GM21528 (cell line): ENCODE data around the gene AEN.

ENCODE experiments used
- ATAC-seq: cut with Tn5 transposase; IDR thresholded peaks from one replicate; pipeline ENCODE4 v1.9.1; 2021; ENCODE audit warnings: mild to moderate bottlenecking, moderate library complexity; ENCODE audit not compliant: unreplicated experiment, low FRiP score

AEN gene

GRCh38 chr15:88661041-88661700 is 40.0 kb downstream of the AEN start:
- ATAC-seq: no peak

- no peak for ATAC-seq
Observed at GRCh38 chr15:88661761-88662556, 40.8 kb downstream of the AEN start.

- no peak for ATAC-seq
Observed at GRCh38 chr15:88663141-88663621, 42.0 kb downstream of the AEN start.

- no peak for ATAC-seq
Observed at GRCh38 chr15:88664151-88664778, 43.1 kb downstream of the AEN start.

- ATAC-seq: no peak
Observed at GRCh38 chr15:88674661-88675060, 53.5 kb downstream of the AEN start.

- ATAC-seq: no peak
Observed at GRCh38 chr15:88678755-88679154, 57.6 kb downstream of the AEN start.

- ATAC-seq: no peak
Observed at GRCh38 chr15:88680241-88681001, 59.3 kb downstream of the AEN start.

- no peak for ATAC-seq
Observed at GRCh38 chr15:88681610-88682221, 60.6 kb downstream of the AEN start.
